ENCODE measurements around the gene PBX1. TPM values are rescaled to one million over a fixed set of nuclear protein-coding genes. Genes with fewer than 3 reads are reported as not detected.

Gene PBX1
- total RNA-seq, 1 donor from 2014 or later = not detected

GRCh38 chr1:164769486-164770130, 210.6 kb downstream of the PBX1 start:
- intact Hi-C loops (cut with micrococcal nuclease) = no loop called here

GRCh38 chr1:164770131-164770529, 211.1 kb downstream of the PBX1 start:
- Mint-ChIP-seq H3K4me1 (ENCODE audit: low read depth) (no peaks in the 10 kb centered on the region), H3K9me3 (no peaks in the 10 kb centered on the region), H3K36me3 (ENCODE audit: low read depth) (no peaks in the 10 kb centered on the region), H3K27ac (no peak overlapping the region), H3K4me3 (no peak overlapping the region), H3K27me3 (ENCODE audit: insufficient read depth) (no peaks in the 10 kb centered on the region)
- intact Hi-C loops (cut with micrococcal nuclease) = no loop called here
- no peak for DNase-seq (ENCODE audit: low spot score)

More at GRCh38 chr1:164769486-164770130, 210.6 kb downstream of the PBX1 start:
- H3K27me3 Mint-ChIP-seq (ENCODE audit: insufficient read depth) = no peaks in the 10 kb centered on the region
- no peaks in the 10 kb centered on the region for H3K36me3 Mint-ChIP-seq (ENCODE audit: low read depth)
- H3K4me3 Mint-ChIP-seq = no peak overlapping the region
- H3K9me3 Mint-ChIP-seq = no peaks in the 10 kb centered on the region
- no peak for DNase-seq (ENCODE audit: low spot score)
- no peaks in the 10 kb centered on the region for H3K4me1 Mint-ChIP-seq (ENCODE audit: low read depth)
- no peak overlapping the region for H3K27ac Mint-ChIP-seq

- no peak overlapping the region for H3K4me3 Mint-ChIP-seq
- no peaks in the 10 kb centered on the region for H3K27me3 Mint-ChIP-seq (ENCODE audit: insufficient read depth)
- intact Hi-C loops (cut with micrococcal nuclease) = no loop called here
- no peak overlapping the region for H3K27ac Mint-ChIP-seq
- no peaks in the 10 kb centered on the region for H3K9me3 Mint-ChIP-seq
- no peak for DNase-seq (ENCODE audit: low spot score)
- H3K4me1 Mint-ChIP-seq (ENCODE audit: low read depth) = no peaks in the 10 kb centered on the region
- H3K36me3 Mint-ChIP-seq (ENCODE audit: low read depth) = no peaks in the 10 kb centered on the region
Observed at GRCh38 chr1:164771041-164771618, 212.1 kb downstream of the PBX1 start.

- H3K9me3 Mint-ChIP-seq = no peaks in the 10 kb centered on the region
Observed at GRCh38 chr1:164771619-164772361, 212.8 kb downstream of the PBX1 start.

GRCh38 chr1:164772635-164773034, 213.7 kb downstream of the PBX1 start:
- Mint-ChIP-seq H3K27ac (no peak overlapping the region), H3K4me3 (no peak overlapping the region), H3K9me3 (no peaks in the 10 kb centered on the region), H3K27me3 (ENCODE audit: insufficient read depth) (no peaks in the 10 kb centered on the region), H3K36me3 (ENCODE audit: low read depth) (no peaks in the 10 kb centered on the region), H3K4me1 (ENCODE audit: low read depth) (no peaks in the 10 kb centered on the region)
- no peak for DNase-seq (ENCODE audit: low spot score)
- intact Hi-C loops (cut with micrococcal nuclease) = no loop called here

More at GRCh38 chr1:164771619-164772361, 212.8 kb downstream of the PBX1 start:
- Mint-ChIP-seq H3K4me1 (ENCODE audit: low read depth) (no peaks in the 10 kb centered on the region), H3K4me3 (no peak overlapping the region), H3K27ac (no peak overlapping the region), H3K36me3 (ENCODE audit: low read depth) (no peaks in the 10 kb centered on the region), H3K27me3 (ENCODE audit: insufficient read depth) (no peaks in the 10 kb centered on the region)
- intact Hi-C loops (cut with micrococcal nuclease) = no loop called here
- DNase-seq (ENCODE audit: low spot score) = no peak

GRCh38 chr1:164773102-164773501, 214.1 kb downstream of the PBX1 start:
- H3K36me3 Mint-ChIP-seq (ENCODE audit: low read depth) = no peaks in the 10 kb centered on the region
- H3K4me1 Mint-ChIP-seq (ENCODE audit: low read depth) = no peaks in the 10 kb centered on the region
- no peak for DNase-seq (ENCODE audit: low spot score)
- H3K9me3 Mint-ChIP-seq = no peaks in the 10 kb centered on the region
- H3K4me3 Mint-ChIP-seq = no peak overlapping the region
- H3K27ac Mint-ChIP-seq = no peak overlapping the region
- intact Hi-C loops (cut with micrococcal nuclease) = no loop called here
- H3K27me3 Mint-ChIP-seq (ENCODE audit: insufficient read depth) = no peaks in the 10 kb centered on the region

- intact Hi-C loops (cut with micrococcal nuclease) = no loop called here
Observed at GRCh38 chr1:164774413-164774812, 215.4 kb downstream of the PBX1 start.

GRCh38 chr1:164774819-164775654, 216.1 kb downstream of the PBX1 start:
- H3K27ac Mint-ChIP-seq = no peak overlapping the region
- no peak for DNase-seq (ENCODE audit: low spot score)
- H3K27me3 Mint-ChIP-seq (ENCODE audit: insufficient read depth) = no peaks in the 10 kb centered on the region
- no peaks in the 10 kb centered on the region for H3K36me3 Mint-ChIP-seq (ENCODE audit: low read depth)
- H3K4me3 Mint-ChIP-seq = no peak overlapping the region
- H3K4me1 Mint-ChIP-seq (ENCODE audit: low read depth) = no peaks in the 10 kb centered on the region
- no peaks in the 10 kb centered on the region for H3K9me3 Mint-ChIP-seq
- intact Hi-C loops (cut with micrococcal nuclease) = no loop called here

More at GRCh38 chr1:164774413-164774812, 215.4 kb downstream of the PBX1 start:
- Mint-ChIP-seq H3K27ac (no peak overlapping the region), H3K4me1 (ENCODE audit: low read depth) (no peaks in the 10 kb centered on the region), H3K27me3 (ENCODE audit: insufficient read depth) (no peaks in the 10 kb centered on the region), H3K4me3 (no peak overlapping the region), H3K9me3 (no peaks in the 10 kb centered on the region), H3K36me3 (ENCODE audit: low read depth) (no peaks in the 10 kb centered on the region)
- DNase-seq (ENCODE audit: low spot score) = no peak

- Mint-ChIP-seq H3K36me3 (ENCODE audit: low read depth) (no peaks in the 10 kb centered on the region), H3K27ac (no peak overlapping the region), H3K4me3 (no peak overlapping the region), H3K4me1 (ENCODE audit: low read depth) (no peaks in the 10 kb centered on the region), H3K9me3 (no peaks in the 10 kb centered on the region), H3K27me3 (ENCODE audit: insufficient read depth) (peaks cover 1% of the 10 kb centered on the region)
- intact Hi-C loops (cut with micrococcal nuclease) = no loop called here
- no peak for DNase-seq (ENCODE audit: low spot score)
Observed at GRCh38 chr1:164777518-164777917, 218.5 kb downstream of the PBX1 start.

GRCh38 chr1:164779376-164779775, 220.4 kb downstream of the PBX1 start:
- Mint-ChIP-seq H3K27me3 (ENCODE audit: insufficient read depth) (peaks cover 1% of the 10 kb centered on the region), H3K9me3 (no peaks in the 10 kb centered on the region), H3K36me3 (ENCODE audit: low read depth) (no peaks in the 10 kb centered on the region), H3K27ac (no peak overlapping the region), H3K4me3 (no peak overlapping the region), H3K4me1 (ENCODE audit: low read depth) (no peaks in the 10 kb centered on the region)
- DNase-seq (ENCODE audit: low spot score) = no peak
- intact Hi-C loops (cut with micrococcal nuclease) = no loop called here

GRCh38 chr1:164780111-164780812, 221.3 kb downstream of the PBX1 start:
- Mint-ChIP-seq H3K4me1 (ENCODE audit: low read depth) (no peaks in the 10 kb centered on the region), H3K4me3 (no peak overlapping the region), H3K27ac (no peak overlapping the region), H3K27me3 (ENCODE audit: insufficient read depth) (peaks cover 1% of the 10 kb centered on the region), H3K36me3 (ENCODE audit: low read depth) (no peaks in the 10 kb centered on the region), H3K9me3 (no peaks in the 10 kb centered on the region)
- intact Hi-C loops (cut with micrococcal nuclease) = no loop called here
- no peak for DNase-seq (ENCODE audit: low spot score)

- H3K4me3 Mint-ChIP-seq = no peak overlapping the region
- no peak overlapping the region for H3K27ac Mint-ChIP-seq
- H3K9me3 Mint-ChIP-seq = no peaks in the 10 kb centered on the region
- peaks cover 1% of the 10 kb centered on the region for H3K27me3 Mint-ChIP-seq (ENCODE audit: insufficient read depth)
- no peak for DNase-seq (ENCODE audit: low spot score)
- H3K4me1 Mint-ChIP-seq (ENCODE audit: low read depth) = no peaks in the 10 kb centered on the region
- intact Hi-C loops (cut with micrococcal nuclease) = no loop called here
- no peaks in the 10 kb centered on the region for H3K36me3 Mint-ChIP-seq (ENCODE audit: low read depth)
Observed at GRCh38 chr1:164780863-164781262, 221.9 kb downstream of the PBX1 start.
